Loucy (cell line): ENCODE measurements around the gene LRRC4B.

Source experiments
- H2AFZ ChIP-seq: fragments of 200-600 bp; sonication (generic); 2 replicates; pipeline ENCODE4 v1.6.0; 2016; ENCODE audit warnings: antibody characterized with exemption, mild to moderate bottlenecking, low read length, moderate library complexity
- H3F3A ChIP-seq: fragments of 200-600 bp; 2 replicates; pipeline ENCODE4 v1.6.0; 2016; ENCODE audit warnings: antibody characterized with exemption, low read depth, mild to moderate bottlenecking
- H3K27me3 ChIP-seq: fragments of 200-600 bp; sonication (generic); 2 replicates; pipeline ENCODE4 v1.6.1; 2014; ENCODE audit warnings: low read length, mild to moderate bottlenecking; ENCODE audit not compliant: insufficient read depth, poor library complexity, severe bottlenecking
- H3K36me3 ChIP-seq: fragments of 200-600 bp; sonication (generic); 2 replicates; pipeline ENCODE4 v1.6.1; 2016; ENCODE audit warnings: low read length; ENCODE audit not compliant: insufficient read depth
- H3K4me1 ChIP-seq: fragments of 200-600 bp; sonication (generic); 2 replicates; pipeline ENCODE4 v1.5.1; 2014; ENCODE audit warnings: low read length, mild to moderate bottlenecking; ENCODE audit not compliant: insufficient read depth, poor library complexity, severe bottlenecking
- H3K4me2 ChIP-seq: fragments of 200-600 bp; sonication (generic); 2 replicates; pipeline ENCODE4 v1.6.0; 2014; ENCODE audit warnings: antibody characterized with exemption, low read length, low read depth, mild to moderate bottlenecking; ENCODE audit not compliant: poor library complexity, severe bottlenecking
- H3K4me3 ChIP-seq: fragments of 200-600 bp; sonication (generic); 2 replicates; pipeline ENCODE4 v1.5.1; 2014; ENCODE audit warnings: low read length, mild to moderate bottlenecking, mixed read lengths; ENCODE audit not compliant: poor library complexity, severe bottlenecking
- H3K79me2 ChIP-seq: fragments of 200-600 bp; sonication (generic); 2 replicates; pipeline ENCODE4 v1.6.1; 2014; ENCODE audit warnings: low read length; ENCODE audit not compliant: insufficient read depth
- H3K9ac ChIP-seq: fragments of 200-600 bp; sonication (generic); 2 replicates; pipeline ENCODE4 v1.6.0; 2014; ENCODE audit warnings: mild to moderate bottlenecking, low read depth, low read length, moderate library complexity; ENCODE audit not compliant: poor library complexity, severe bottlenecking
- H3K9me2 ChIP-seq: fragments of 200-600 bp; sonication (generic); replicated peaks from 2 replicates; pipeline ENCODE4 v1.6.1; 2016; ENCODE audit warnings: low read depth, low read length, mixed read lengths
- H3K9me3 ChIP-seq: fragments of 200-600 bp; sonication (generic); 2 replicates; pipeline ENCODE4 v1.6.1; 2014; ENCODE audit warnings: mild to moderate bottlenecking, antibody characterized with exemption, low read length, low read depth; ENCODE audit not compliant: insufficient read depth
- H4K20me1 ChIP-seq: fragments of 200-600 bp; sonication (generic); 2 replicates; pipeline ENCODE4 v1.6.0; 2014; ENCODE audit warnings: antibody characterized with exemption, low read length, mild to moderate bottlenecking; ENCODE audit not compliant: insufficient read depth, poor library complexity, severe bottlenecking
- EZH2phosphoT487 ChIP-seq: fragments of 200-600 bp; IDR thresholded peaks from 2 replicates; pipeline ENCODE4 v1.6.1; 2018; ENCODE audit warnings: antibody characterized with exemption, mild to moderate bottlenecking, moderate library complexity, borderline replicate concordance
- TF ChIP-seq, protein P1 (sequence below): fragments of 200-600 bp; sonication (generic); conservative IDR thresholded peaks from 2 replicates; pipeline ENCODE4 v1.5.1; 2014; ENCODE audit warnings: mild to moderate bottlenecking, antibody characterized with exemption, low read length

The LRRC4B gene

DNA sequence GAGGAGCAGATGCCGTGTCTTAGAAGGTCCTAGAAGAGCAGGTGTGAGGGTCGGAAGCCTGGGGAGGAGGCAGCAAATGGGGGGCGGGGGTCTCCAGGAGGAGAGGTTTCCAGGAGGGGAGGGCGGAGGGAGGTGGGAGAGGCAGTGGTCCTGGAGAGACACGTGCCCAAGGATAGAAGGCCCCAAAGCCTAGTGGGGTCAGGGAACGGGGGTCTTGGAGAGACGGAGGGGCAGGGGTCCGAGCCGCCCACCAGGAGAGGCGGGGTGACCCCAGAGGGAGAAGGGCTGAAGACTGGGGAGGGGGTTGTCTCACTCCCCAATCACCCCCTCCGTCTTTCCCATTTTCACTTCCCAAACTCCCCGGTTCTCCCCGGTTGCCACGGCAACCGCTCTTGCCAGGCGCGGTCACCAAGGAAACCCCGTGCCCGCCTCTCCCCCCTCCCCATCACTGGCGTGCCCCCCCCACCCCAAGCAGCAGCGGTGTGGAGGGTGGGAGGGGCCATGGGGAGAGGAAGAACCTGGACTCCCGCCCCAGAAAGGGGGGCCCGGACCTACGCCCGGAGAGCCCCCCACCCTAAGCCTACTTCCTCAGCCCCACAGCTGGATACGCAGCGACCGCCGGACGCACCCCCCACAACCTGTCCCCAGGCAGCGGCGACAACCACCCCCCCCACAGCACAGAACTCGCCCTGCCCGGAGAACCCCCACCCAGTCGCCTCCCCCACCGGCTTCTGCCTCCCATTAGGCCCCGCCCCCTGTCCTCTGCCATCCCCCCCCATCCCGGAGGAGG, 988 bp downstream of the LRRC4B start:
- H3K4me2 ChIP-seq = no peak overlapping the region
- H3K4me3 ChIP-seq = no peak overlapping the region
- no peaks in the 10 kb centered on the region for H3K9me3 ChIP-seq
- no peaks in the 10 kb centered on the region for H3K4me1 ChIP-seq
- no peaks in the 10 kb centered on the region for H3K9me2 ChIP-seq
- no peaks in the 10 kb centered on the region for H4K20me1 ChIP-seq
- TF ChIP-seq, protein P1, sequence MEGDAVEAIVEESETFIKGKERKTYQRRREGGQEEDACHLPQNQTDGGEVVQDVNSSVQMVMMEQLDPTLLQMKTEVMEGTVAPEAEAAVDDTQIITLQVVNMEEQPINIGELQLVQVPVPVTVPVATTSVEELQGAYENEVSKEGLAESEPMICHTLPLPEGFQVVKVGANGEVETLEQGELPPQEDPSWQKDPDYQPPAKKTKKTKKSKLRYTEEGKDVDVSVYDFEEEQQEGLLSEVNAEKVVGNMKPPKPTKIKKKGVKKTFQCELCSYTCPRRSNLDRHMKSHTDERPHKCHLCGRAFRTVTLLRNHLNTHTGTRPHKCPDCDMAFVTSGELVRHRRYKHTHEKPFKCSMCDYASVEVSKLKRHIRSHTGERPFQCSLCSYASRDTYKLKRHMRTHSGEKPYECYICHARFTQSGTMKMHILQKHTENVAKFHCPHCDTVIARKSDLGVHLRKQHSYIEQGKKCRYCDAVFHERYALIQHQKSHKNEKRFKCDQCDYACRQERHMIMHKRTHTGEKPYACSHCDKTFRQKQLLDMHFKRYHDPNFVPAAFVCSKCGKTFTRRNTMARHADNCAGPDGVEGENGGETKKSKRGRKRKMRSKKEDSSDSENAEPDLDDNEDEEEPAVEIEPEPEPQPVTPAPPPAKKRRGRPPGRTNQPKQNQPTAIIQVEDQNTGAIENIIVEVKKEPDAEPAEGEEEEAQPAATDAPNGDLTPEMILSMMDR = no peak
- no peak for TF ChIP-seq EZH2phosphoT487
- H3K79me2 ChIP-seq = no peaks in the 10 kb centered on the region
- no peaks in the 10 kb centered on the region for H3K27me3 ChIP-seq
- H3K36me3 ChIP-seq = no peaks in the 10 kb centered on the region
- H3F3A ChIP-seq = no peaks in the 10 kb centered on the region
- no peak overlapping the region for H2AFZ ChIP-seq
- H3K9ac ChIP-seq = no peak overlapping the region

- TF ChIP-seq, protein P1 = no peak
- H3K4me1 ChIP-seq = no peaks in the 10 kb centered on the region
- H3K27me3 ChIP-seq = no peaks in the 10 kb centered on the region
- no peak overlapping the region for H2AFZ ChIP-seq
- H3K9ac ChIP-seq = no peak overlapping the region
- H3K9me2 ChIP-seq = no peaks in the 10 kb centered on the region
- no peak overlapping the region for H3K4me3 ChIP-seq
- no peaks in the 10 kb centered on the region for H3K36me3 ChIP-seq
- H3K9me3 ChIP-seq = no peaks in the 10 kb centered on the region
- no peaks in the 10 kb centered on the region for H3K79me2 ChIP-seq
- no peak overlapping the region for H3K4me2 ChIP-seq
- H4K20me1 ChIP-seq = no peaks in the 10 kb centered on the region
- no peaks in the 10 kb centered on the region for H3F3A ChIP-seq
Measured at GRCh38 chr19:50565984-50566903, 2.0 kb downstream of the LRRC4B start.

DNA sequence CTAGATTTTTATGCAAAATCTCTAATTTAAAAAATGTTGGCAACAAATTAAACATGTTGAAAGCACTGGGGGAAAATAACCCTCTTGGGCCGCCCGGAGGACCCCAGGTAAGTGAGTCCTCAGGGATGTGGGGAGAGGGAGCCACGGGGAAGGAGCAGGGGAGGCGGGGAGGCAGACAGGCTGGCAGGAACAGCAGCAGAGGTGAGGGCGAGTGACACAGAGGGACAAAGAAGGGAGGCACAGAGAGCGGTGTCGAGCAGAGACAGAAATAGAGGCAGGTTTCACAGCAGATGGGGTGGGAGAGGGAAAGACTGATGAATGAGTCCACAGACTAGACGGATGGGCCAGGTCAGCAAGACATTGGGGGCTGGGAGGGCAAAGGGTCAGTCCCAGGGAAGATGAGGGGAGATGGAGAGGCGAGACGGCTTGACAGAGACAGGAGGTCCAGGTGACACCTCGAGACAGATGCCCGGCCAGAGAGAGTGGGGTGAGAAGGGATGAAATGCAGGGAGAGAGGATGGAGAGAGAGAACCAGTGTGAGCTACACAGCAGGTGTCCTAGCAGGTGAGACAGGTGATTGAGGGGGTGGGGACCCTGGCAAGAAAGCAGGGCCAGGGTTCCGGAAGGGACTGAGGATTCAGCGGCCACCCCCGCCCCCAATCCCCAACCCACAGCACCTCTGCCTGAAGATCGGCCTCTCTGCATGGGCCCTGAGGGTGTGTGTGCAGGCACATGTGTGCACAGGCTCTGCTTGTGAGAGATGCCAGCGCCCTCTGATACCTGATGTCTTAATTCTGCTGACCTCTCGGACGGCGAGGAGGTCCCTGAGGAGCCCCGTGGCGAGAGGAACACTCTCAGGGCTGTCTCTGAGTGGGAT, 3.8 kb downstream of the LRRC4B start:
- no peaks in the 10 kb centered on the region for H3K36me3 ChIP-seq
- H3K9ac ChIP-seq = no peak overlapping the region
- no peaks in the 10 kb centered on the region for H4K20me1 ChIP-seq
- no peak overlapping the region for H2AFZ ChIP-seq
- H3K27me3 ChIP-seq = no peaks in the 10 kb centered on the region
- H3K4me2 ChIP-seq = no peak overlapping the region
- H3K4me3 ChIP-seq = no peak overlapping the region
- no peaks in the 10 kb centered on the region for H3K9me3 ChIP-seq
- TF ChIP-seq, protein P1 = no peak
- no peak for TF ChIP-seq EZH2phosphoT487
- H3K9me2 ChIP-seq = no peaks in the 10 kb centered on the region
- H3K4me1 ChIP-seq = no peaks in the 10 kb centered on the region
- H3K79me2 ChIP-seq = no peaks in the 10 kb centered on the region
- H3F3A ChIP-seq = no peaks in the 10 kb centered on the region
